GM21786 (cell line): ENCODE measurements around the gene WDR82.

Experiments
- ATAC-seq: cut with Tn5 transposase; IDR thresholded peaks from one replicate; pipeline ENCODE4 v1.9.1; 2021; ENCODE audit not compliant: unreplicated experiment

The WDR82 gene

GRCh38 chr3:52278510-52279069 lies at the start of gene WDR82:
TSS of gene WDR82 (minus strand) at chr3:52278649. CDS start at chr3:52278361, 288 bp downstream.
- ATAC-seq = peak; percentile 69

GRCh38 chr3:52327486-52328290 lies 49.2 kb upstream of the WDR82 start:
- no peak for ATAC-seq

- no peak for ATAC-seq
Observed at GRCh38 chr3:52326976-52327375, 48.5 kb upstream of the WDR82 start.

DNA sequence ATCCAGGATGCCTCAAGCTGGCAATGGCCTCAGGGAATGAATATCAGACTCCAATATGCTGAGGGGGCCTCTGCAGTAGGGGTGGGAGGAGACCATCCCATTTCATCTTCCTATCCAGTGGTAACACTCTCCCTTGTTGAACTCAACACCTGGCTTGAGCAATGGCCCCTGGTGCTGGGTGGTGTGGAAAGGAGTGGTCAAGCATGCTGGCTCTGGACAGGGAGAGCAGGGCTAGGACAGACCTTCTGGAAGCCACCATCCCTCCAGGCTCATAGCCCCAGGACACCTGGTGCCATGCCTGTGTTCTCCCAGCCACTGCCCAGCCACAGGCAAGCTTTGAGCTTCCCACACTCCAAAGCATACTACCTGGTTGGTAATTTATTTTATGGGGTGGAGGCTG lies 47.2 kb upstream of the WDR82 start:
- ATAC-seq = no peak

DNA sequence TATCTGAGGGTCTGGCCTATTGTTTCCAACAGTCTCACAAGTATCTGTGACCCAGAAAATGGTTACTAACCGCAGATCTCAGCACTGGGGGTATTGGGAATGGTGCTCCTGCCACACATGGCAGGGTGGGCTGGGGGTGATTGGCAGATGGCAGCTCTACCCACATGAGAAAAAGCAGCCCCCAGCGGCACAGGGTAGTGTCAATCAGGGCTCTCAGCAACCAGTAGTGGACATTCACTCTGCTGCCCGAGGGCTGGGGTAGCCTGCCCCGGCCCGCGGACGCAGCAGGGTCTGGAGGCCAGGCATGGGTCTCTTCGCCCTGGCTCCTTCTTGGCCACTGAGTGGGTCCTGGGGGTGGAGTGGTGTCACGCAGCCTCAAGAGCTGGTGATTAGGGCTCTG lies 46.2 kb upstream of the WDR82 start:
- ATAC-seq = no peak

GRCh38 chr3:52323526-52324295 lies 45.3 kb upstream of the WDR82 start:
- ATAC-seq = no peak

GRCh38 chr3:52322466-52322865 lies 44.0 kb upstream of the WDR82 start:
- no peak for ATAC-seq

DNA sequence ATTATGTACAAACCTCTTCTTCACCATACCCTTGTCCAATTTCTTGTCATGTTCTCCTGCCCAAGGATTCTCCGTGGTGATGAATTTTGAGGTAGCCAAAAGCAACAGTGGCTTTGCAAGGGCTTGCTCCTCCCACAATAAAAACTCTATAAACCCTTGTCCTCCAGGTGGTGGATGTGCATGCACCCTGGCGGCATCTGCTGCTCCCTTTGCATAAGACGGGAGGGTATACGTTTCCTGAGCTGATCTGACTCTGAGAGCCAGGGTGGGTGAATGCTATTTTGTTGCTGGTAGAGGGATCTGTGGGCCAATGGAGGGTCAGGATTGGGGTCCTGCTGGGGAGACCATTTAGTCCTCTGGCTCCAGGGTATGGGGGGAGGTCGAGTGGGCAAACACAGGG lies 43.0 kb upstream of the WDR82 start:
- no peak for ATAC-seq

- no peak for ATAC-seq
Observed at GRCh38 chr3:52319921-52320595, 41.6 kb upstream of the WDR82 start.

DNA sequence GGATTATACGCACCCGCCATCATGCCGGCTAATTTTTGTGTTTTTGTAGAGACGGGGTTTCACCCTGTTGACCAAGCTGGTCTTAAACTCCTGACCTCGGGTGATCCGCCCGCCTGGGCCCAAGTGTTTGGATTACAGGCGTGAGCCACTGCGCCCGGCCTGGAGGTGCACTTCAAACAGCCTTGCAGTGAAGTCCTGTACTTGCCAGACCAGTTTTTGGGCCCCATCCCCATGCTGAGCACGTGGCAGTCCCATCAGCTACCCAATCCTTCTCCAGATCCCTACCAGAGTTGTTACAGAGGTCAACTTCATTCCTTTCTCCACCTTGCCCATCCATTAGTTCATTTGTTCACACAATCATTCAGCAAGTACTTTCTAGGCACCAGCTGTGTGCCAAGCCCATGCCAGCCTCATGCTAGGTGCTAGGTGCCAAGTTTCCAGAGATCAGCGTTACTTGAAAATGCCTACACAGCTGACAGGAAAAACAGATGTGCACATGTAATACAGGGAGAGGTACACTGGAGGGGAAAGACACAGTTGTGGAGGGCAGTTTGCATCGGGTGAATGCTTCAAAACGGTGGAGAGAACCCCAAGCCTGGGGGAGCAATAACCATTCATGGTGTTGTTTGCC lies 39.9 kb upstream of the WDR82 start:
- no peak for ATAC-seq

DNA sequence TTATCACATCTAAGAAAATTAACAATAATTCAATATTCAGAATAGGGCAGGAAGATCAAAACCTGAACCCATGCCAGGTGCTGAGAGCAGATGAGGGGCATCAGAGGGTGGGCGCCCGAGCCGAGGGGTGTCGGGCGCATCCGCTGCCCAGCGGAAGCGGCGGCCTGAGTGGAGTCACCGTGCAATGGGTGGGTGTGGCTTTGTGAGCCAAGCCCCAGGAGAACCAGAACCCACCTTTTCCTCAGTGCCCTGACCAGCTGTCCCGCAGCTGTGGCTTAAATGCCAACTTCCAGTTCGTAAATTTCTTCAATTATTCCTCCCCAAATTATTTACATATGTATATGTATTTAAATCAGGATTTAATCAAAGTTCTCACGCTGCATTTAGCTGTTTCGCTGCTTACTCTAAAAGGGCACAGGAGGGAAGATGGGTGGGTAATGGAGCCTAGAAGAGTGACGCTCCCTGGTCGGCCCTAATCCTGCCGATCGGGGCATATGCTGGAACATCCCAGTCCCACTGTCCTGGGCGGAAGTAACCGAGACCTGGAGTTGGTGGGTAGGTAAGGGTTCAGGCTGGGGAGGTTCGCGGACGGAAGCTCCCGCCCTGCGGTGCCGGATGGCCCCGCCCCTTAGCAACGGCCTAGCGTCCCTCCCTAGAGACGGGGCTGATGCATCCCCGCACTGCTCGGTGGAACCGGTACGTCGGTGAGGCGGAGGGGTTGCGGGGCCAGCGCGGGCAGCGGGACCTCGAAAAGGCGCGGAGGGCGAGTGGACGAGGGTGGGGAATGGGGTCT lies 39.0 kb upstream of the WDR82 start:
- no peak for ATAC-seq

DNA sequence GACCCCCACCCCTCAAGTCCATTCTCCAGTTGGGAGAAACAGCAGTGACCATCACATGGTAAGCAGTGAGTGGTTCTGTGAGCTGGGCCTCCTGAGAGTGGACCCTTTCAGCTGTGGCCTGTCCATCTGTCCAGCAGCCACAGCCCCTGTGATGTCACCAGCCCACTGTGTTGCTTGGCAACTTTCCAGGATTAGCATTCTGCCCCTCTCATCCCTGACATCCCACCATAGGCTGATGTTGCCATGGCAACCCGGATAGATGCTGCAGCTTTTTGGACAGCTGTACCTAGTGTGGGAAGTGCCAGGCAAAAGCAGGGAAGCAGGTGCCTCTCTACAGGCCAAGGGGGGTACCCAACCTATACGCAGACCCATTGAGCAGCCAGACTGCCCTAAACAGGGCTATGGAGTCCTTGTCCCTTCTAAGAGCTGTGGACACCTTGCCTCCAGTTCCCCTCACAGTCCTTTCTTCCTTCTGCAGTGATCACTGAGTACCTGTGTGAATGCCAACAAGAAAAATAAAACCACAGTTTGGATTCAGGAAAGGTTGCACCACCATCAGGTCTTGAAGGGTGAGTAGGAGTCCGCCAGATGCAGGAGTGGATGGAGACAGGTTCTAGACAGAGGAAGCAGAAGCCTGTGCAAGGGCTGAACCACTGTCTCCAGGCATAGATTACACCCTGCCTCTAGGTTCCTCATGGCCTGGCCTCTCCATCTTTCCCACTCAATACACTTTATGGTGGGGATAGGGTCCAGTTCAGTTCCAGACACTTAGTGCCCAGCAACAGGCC lies 37.7 kb upstream of the WDR82 start, which contains the start of gene DNAH1:
DNAH1 (plus strand) TSS at position 343 of the 788 bp plus-strand sequence. CDS start 6,124 bp downstream, outside the sequence.
- no peak for ATAC-seq

DNA sequence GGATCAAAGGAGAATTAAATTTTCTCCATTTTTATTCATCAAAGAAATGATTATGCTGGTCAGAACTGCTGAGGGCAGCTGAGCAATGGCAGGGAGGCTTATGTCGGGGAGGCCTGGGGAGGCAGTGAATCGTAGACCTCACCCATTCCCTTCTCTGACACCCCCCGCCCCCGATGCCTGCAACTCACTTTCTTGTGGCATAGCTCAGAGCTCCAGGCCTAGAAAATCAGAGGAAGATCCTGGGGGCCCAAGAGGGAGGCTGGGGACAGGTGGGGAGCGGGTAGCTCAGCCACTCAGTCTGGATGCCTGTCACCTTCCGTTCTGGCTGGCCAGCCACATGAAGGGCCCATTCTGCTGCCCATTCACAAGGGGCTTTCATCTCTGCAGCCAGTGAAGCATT lies 36.6 kb upstream of the WDR82 start:
- ATAC-seq = no peak

GRCh38 chr3:52314489-52314888 lies 36.0 kb upstream of the WDR82 start:
- ATAC-seq = no peak

GRCh38 chr3:52313774-52314188 lies 35.3 kb upstream of the WDR82 start:
- peak; percentile 95 for ATAC-seq

DNA sequence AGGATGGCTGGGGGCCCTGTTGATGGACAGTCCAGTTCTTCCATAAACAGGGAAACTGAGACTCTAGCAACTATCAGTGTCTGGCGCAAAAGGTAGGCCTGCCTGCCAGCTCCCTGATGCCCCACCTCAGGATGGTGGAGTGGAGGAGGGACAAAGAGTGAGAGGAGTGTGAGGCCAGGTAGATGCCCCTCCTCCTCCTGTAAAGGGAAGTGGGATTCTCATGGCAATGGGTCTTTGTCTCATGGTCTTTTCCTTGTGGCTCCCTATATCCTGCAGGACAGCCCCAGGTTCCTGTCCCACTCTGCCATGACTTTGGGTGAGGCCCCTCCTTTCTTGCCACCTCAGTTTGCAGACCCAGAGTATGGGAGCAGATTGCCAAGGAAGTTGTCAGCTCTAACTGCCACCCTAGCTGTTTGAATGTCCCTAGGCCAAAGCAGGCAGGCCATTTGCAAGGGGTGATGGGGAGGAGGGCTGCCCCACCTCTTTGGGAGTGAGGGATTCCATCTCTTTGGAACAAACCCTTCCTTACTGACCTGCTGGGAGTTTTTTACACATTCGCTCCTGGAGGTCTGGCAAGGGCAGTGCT lies 34.8 kb upstream of the WDR82 start:
- ATAC-seq = peak; percentile 12

DNA sequence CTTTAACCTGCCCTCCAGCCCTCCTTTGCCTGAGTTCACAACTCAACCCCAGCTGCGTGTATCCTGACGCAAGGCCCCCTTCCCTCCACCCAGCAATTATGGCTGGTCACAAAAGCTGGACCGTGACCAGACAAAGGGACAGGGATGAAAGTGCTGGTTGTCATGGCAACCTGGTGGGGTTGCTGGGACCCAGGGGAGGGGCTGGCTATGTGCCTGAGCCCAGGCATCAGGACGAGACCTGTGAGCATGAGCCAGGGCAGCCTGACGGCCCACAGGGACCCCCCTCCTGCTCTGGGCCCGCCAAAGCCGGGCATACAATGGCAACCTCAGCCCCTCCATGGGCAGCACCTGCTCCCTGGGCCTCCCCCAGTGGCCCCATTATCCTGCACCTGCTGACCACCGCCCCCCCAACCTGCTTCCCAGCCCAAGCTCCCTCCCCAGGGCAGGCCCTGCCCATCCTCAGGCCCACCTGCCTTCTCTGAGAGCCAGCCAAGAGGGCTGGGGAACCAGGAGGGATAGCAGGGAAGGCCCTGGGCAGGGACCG lies 33.2 kb upstream of the WDR82 start:
- no peak for ATAC-seq

GRCh38 chr3:52310861-52311575 lies 32.6 kb upstream of the WDR82 start:
- ATAC-seq = no peak
